ENCODE measurements around the gene RALGAPA2. TPM values are rescaled to one million over a fixed set of nuclear protein-coding genes. Genes with fewer than 3 reads are reported as not detected.

RALGAPA2 gene
- total and polyA plus RNA-seq, 2 of the 13 experiments (the other 11 are each of a cell fraction or from before 2014, with no cell fraction given), result 13.8 to 17.7 TPM

DNA sequence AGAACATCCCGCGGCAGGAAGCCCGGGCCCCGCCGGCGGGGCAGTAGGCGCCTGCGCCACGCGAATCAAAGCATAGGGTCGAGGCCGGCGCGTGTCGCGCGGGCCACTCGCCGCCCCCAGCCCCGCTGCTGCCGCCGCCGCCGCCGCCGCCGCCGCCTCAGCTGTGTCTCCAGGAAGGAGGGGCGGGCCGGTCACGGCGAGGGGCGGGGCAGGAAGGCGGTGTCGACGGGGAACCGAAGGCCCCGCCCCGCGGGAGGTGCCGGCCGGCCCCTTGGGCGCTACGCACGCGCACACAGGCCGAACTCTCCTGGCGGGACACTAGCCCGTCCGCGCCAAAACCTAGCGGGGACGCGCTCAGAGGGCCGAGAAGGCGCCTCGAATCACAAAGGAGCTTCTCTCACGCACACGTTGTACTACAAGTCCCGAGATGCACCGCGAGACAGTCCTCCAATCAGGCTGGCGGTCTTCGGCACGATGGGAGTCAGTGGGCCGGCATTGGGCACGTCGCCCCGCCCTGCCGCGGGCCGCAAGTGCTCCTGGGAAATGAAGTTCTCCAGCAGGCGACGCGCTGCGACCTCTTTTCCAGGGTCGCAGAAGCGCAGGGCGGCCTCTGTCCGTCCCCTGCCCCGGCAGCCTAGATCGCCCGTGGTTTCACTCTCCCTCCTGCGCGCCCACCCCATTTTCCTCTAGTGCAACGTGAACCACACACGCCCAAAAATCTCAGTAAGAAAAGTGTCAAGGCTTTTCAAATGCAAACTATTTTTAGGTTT lies at the start of gene RALGAPA2 (continued):
- TF ChIP-seq, protein P1, sequence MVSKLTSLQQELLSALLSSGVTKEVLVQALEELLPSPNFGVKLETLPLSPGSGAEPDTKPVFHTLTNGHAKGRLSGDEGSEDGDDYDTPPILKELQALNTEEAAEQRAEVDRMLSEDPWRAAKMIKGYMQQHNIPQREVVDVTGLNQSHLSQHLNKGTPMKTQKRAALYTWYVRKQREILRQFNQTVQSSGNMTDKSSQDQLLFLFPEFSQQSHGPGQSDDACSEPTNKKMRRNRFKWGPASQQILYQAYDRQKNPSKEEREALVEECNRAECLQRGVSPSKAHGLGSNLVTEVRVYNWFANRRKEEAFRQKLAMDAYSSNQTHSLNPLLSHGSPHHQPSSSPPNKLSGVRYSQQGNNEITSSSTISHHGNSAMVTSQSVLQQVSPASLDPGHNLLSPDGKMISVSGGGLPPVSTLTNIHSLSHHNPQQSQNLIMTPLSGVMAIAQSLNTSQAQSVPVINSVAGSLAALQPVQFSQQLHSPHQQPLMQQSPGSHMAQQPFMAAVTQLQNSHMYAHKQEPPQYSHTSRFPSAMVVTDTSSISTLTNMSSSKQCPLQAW (CRISPR knock-in tag; IDR thresholded peaks at IDR 0.05), result peak; percentile 95
- TF ChIP-seq KLF13 (CRISPR knock-in tag; IDR thresholded peaks at IDR 0.05) (no peak), NFKBIZ (CRISPR knock-in tag; IDR thresholded peaks at IDR 0.05) (peak; percentile 80), SPEN (CRISPR knock-in tag; IDR thresholded peaks at IDR 0.05; ENCODE audit: low read depth) (peak; percentile 87), TEAD3 (CRISPR knock-in tag; optimal IDR thresholded peaks at IDR 0.05; ENCODE audit: borderline replicate concordance) (peak; percentile 83), GLI4 (CRISPR knock-in tag; IDR thresholded peaks at IDR 0.05; ENCODE audit: borderline replicate concordance) (no peak), ZNF317 (CRISPR knock-in tag; IDR thresholded peaks at IDR 0.05) (peak; percentile 61; the same call in 1 of the 2 replicates), GATAD2A (CRISPR knock-in tag; IDR thresholded peaks at IDR 0.05) (peak; percentile 73), ZFY (CRISPR knock-in tag; IDR thresholded peaks at IDR 0.05) (peak; percentile 90), ZNF75D (CRISPR knock-in tag; IDR thresholded peaks at IDR 0.05; ENCODE audit: borderline replicate concordance) (no peak), ZNF839 (CRISPR knock-in tag; IDR thresholded peaks at IDR 0.05; ENCODE audit: borderline replicate concordance) (no peak; the same call in 1 of the 2 replicates), FOXP1 (IDR thresholded peaks at IDR 0.05) (no peak), FOXP1 (CRISPR knock-in tag; IDR thresholded peaks at IDR 0.05) (no peak), FOXC1 (CRISPR knock-in tag; IDR thresholded peaks at IDR 0.05; ENCODE audit: borderline replicate concordance) (peak; percentile 72; the same call in 1 of the 2 replicates), SOX13 (IDR thresholded peaks at IDR 0.05) (no peak), SOX13 (CRISPR knock-in tag; conservative IDR thresholded peaks at IDR 0.05 in 1 of 2, IDR thresholded peaks at IDR 0.05 in 1 of 2) (no peak), ZNF354B (CRISPR knock-in tag; IDR thresholded peaks at IDR 0.05) (0 out of 2 replicates have a peak, but pooled peaks have one; percentile 16), SP140L (CRISPR knock-in tag; IDR thresholded peaks at IDR 0.05; ENCODE audit: borderline replicate concordance) (no peak; the same call in 1 of the 2 replicates), RARA (CRISPR knock-in tag; IDR thresholded peaks at IDR 0.05) (peak; percentile 62), ZNF703 (CRISPR knock-in tag; IDR thresholded peaks at IDR 0.05; ENCODE audit: borderline replicate concordance) (no peak), ZFP36L1 (CRISPR knock-in tag; IDR thresholded peaks at IDR 0.05) (peak; percentile 83; the same call in 1 of the 2 replicates), ZNF547 (CRISPR knock-in tag; IDR thresholded peaks at IDR 0.05) (no peak; the same call in 1 of the 2 replicates), SMARCE1 (IDR thresholded peaks at IDR 0.05; ENCODE audit: borderline replicate concordance) (no peak), PAX8 (CRISPR knock-in tag; IDR thresholded peaks at IDR 0.05; ENCODE audit: borderline replicate concordance) (no peak; the same call in 1 of the 2 replicates), TAF1 (CRISPR knock-in tag; IDR thresholded peaks at IDR 0.05) (peak; percentile 65)
- TF ChIP-seq, protein P2, sequence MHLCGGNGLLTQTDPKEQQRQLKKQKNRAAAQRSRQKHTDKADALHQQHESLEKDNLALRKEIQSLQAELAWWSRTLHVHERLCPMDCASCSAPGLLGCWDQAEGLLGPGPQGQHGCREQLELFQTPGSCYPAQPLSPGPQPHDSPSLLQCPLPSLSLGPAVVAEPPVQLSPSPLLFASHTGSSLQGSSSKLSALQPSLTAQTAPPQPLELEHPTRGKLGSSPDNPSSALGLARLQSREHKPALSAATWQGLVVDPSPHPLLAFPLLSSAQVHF (CRISPR knock-in tag; IDR thresholded peaks at IDR 0.05), result no peak
- TF ChIP-seq, protein P3, sequence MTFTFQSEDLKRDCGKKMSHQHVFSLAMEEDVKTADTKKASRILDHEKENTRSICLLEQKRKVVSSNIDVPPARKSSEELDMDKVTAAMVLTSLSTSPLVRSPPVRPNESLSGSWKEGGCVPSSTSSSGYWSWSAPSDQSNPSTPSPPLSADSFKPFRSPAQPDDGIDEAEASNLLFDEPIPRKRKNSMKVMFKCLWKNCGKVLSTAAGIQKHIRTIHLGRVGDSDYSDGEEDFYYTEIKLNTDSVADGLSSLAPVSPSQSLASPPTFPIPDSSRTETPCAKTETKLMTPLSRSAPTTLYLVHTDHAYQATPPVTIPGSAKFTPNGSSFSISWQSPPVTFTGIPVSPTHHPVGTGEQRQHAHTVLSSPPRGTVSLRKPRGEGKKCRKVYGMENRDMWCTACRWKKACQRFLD (CRISPR knock-in tag; IDR thresholded peaks at IDR 0.05; ENCODE audit: borderline replicate concordance), result peak; percentile 41; the same call in 1 of the 2 replicates

Measured in HepG2 (cell line).